ENCODE measurements around the gene TAS1R3.

- TF ChIP-seq CTCF (IDR thresholded peaks at IDR 0.05) = no peak
- TF ChIP-seq MAX (CRISPR knock-in tag; IDR thresholded peaks at IDR 0.05) = no peak
- TF ChIP-seq USF1 (CRISPR knock-in tag; IDR thresholded peaks at IDR 0.05) = no peak
- TF ChIP-seq IRF2 (CRISPR knock-in tag; IDR thresholded peaks at IDR 0.05; ENCODE audit: borderline replicate concordance, low read depth) = no peak
- TF ChIP-seq ZNF416 (CRISPR knock-in tag; IDR thresholded peaks at IDR 0.05) = no peak
- no peak for TF ChIP-seq ZNF317 (CRISPR knock-in tag; IDR thresholded peaks at IDR 0.05; ENCODE audit: borderline replicate concordance, low read depth)
Measured at GRCh38 chr1:1377540-1378205, 46.6 kb downstream of the TAS1R3 start.

Data from WTC11 (cell line).